GM21723 (cell line): ENCODE measurements around the gene ECT2.
"Not testable (repeated sequence)": the region's sequence is repeated elsewhere in the genome, so short reads cannot be mapped to it uniquely, and the experiment has no call there.

Experiments
- ATAC-seq: cut with Tn5 transposase; IDR thresholded peaks from one replicate; pipeline ENCODE4 v1.9.1; 2021; ENCODE audit warnings: mild to moderate bottlenecking, moderate library complexity; ENCODE audit not compliant: unreplicated experiment

ECT2 gene

GRCh38 chr3:172735014-172735413 is 15.5 kb upstream of the ECT2 start:
- no peak for ATAC-seq

DNA sequence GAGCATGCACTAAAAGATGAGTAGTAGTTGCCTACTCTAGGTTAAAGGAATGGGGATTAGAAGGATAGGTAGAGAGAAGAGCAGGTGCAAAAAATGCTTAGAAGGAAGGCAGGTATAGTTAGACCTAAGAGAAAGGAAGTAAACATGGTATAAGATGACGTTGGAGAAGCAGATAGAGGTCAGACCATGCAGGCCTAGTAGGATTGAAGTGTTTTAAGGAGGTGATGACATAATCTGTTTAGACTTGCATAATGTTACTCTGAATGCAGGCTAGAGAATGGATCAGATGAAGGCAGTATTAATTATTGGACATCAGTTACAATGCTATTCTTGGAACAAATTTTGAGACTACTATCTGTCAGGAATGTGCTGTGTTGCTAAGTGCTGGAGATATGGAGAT is 11.1 kb upstream of the ECT2 start:
- no peak for ATAC-seq

- no peak for ATAC-seq
Measured at GRCh38 chr3:172746475-172746874, 4.1 kb upstream of the ECT2 start.

- no peak for ATAC-seq
Measured at GRCh38 chr3:172749230-172749965, 1.1 kb upstream of the ECT2 start.

DNA sequence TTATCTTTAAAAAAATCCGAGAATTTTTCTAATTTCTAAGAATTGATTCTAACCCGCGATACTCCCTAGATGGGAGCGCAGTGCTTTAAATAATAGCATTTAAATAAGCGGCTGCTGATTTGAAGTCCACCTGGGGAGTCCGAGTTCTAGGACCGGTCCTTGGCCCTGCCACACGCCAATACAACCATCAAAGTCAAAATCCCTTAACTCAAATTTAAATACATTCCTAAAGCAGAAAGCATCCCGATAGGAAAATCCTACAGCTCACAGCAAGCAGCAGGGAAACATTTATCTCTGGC is 508 bp upstream of the ECT2 start:
- ATAC-seq: peak; percentile 3

DNA sequence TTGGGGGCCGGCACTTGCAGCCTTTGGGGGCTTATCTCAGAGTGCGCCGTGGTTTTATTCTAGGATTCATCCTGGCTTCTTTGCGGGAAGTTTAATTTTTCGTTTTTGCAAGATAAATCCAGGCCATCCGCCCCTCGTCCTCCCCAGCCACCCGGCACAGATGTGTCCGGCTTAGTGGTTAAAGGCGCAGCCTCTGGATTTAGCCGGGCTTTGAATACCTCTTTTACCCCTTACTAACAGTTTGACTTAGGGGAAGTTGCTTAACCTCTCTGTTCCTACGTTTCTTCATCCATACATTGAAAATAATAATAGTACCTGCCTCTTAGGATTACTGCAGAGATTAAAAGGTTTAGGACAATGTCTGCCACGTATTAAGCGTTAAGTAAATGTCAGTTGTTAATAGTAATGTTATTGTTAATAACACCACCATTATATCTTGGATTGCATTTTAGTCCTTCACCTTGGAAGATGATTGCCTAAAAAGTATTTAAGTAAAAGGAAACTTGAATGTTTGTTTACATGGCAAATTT is 714 bp downstream of the ECT2 start:
- ATAC-seq: peak; percentile 25

GRCh38 chr3:172752651-172753050 is 2.1 kb downstream of the ECT2 start:
- ATAC-seq: no peak

GRCh38 chr3:172753125-172753524 is 2.6 kb downstream of the ECT2 start:
- no peak for ATAC-seq

DNA sequence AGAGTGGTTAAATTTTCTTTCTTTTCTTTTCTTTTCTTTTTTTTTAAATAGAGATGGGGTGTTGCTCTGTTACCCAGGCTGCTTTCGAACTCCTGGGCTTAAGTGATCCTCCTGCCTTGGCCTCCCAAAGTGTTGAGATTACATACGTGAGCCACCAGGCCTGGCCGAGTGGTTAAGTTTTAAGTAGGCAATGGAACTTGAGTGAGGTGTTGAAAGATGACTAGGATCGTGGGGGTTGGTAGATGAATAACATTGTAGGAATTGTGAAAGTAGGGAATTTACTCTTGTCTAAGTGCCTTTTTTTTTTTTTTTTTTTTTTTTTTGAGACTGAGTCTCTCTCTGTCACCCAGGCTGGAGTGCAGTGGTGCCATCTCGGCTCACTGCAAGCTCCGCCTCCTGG is 9.9 kb downstream of the ECT2 start:
- ATAC-seq: not testable (repeated sequence)

DNA sequence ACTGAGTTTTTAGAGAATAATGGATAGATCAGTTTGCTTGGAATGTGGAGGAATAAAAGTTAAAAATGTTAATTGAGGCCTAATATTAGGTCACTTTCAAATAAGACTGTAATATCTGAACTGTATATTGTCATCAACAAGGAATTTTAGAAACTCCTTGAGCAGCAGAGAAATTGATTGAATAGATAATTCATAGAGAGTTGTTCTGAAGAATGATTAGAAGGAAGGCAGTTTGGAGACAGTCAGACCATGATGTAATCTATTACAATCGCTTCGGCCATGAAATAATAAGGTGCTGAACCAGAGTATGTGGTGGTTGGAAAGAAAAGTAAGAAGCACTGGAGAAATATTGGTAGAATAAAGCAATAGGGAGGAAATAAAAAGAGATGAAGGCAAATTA is 15.7 kb downstream of the ECT2 start:
- no peak for ATAC-seq

DNA sequence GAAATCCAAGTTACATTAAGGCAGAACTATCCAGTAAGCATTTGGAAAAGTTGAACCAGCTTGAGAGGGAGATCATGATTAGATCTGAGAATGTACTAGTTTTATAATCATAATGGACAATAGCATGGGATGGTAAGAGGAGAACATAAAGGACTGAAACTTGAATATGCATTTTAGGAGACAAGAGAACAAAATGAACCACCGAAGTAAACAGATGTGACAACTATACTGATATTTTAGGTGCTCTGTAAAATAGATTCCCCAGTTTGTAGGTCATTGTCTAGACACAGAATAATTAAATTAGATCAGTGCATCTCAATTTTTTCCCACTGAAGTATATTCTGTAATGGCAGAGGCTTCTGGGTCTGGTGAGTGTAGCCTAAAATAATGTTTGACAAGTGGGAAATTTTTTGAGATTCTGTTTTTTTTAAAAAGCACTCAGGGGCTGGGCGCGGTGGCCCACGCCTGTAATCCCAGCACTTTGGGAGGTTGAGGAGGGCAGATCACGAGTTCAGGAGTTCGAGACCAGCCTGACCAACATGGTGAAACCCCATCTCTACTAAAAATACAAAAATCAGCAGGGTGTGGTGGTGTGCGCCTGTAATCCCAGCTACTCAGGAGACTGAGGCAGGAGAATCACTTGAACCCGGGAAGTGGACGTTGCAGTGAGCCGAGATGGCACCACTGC is 16.3 kb downstream of the ECT2 start:
- ATAC-seq: no peak

- ATAC-seq: no peak
Measured at GRCh38 chr3:172770382-172770781, 19.9 kb downstream of the ECT2 start.

DNA sequence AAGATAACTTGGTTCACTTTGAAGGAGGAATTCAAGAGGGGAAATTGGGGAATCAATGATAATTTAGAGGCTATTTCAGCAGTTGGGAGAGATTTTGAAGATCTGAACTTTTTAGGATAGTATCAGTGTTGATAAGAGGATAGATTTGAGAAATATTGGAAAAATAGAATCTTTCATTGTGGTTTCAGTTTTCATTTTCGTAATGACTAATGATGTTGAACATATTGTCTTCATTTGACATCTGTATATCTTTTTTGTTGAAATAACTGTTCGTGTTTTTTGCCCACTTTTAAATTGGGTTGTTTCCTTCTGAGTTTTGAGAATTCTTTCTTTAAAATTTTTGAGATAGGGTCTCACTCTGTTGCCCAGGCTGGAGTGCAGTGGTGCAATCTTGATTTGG is 21.1 kb downstream of the ECT2 start:
- ATAC-seq: no peak

GRCh38 chr3:172776049-172776717 is 25.7 kb downstream of the ECT2 start:
- no peak for ATAC-seq

- no peak for ATAC-seq
Measured at GRCh38 chr3:172777901-172778300, 27.4 kb downstream of the ECT2 start.

DNA sequence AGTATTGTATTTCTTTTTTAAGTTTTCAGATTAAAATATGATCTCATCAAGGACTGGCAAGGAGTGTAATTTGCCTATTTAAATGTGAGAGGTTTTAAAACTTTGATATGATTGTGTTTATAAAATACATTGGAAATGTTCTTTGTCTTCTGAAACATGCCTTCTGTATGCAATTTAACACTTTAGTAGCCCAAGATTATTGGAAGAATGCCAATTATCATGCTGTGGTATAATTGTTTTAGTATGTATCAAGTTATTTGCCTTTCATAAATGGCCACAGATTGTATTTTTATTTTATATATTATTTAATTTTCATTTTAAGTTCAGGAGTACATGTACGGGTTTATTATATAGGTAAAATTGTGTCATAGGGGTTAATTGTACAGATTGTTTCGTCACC is 31.7 kb downstream of the ECT2 start:
- no peak for ATAC-seq

GRCh38 chr3:172786036-172786435 is 35.5 kb downstream of the ECT2 start:
- ATAC-seq: no peak

DNA sequence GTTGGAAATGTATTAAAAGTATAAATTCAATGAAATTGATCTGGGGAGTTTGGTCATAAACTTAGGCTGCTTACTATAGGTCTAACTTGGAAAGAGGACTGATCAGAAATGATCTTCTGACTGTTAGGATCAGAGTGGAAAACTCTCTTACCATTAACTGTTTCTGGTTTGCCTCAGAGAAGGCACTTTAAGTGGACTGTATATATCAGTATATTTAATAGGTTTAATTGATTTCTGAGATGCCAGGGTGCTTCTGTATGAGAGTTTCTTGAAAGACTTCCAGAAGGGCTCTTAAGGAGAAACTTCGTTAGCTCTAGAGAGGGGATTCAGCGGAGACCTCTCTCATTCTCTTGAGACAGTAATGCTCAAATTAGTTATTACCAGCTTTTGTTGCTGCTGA is 36.5 kb downstream of the ECT2 start:
- no peak for ATAC-seq

DNA sequence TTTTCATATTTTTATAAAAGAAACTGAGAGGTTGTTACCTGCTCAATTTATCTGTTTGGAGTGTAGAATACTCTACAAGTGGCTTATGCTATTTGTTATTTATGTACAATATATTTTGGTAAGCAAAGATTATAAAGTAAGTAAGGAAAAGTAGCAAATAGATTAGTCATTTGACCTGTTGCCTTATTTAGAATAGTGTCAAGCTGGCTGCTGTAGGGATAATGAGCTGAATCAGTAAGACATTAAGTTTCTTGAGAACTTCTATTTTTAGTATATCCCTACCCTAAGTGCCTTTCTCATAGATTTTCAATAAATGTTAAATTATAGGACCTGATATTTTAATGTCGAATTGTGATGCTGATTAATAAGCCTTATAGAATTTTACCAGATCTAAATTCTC is 37.2 kb downstream of the ECT2 start:
- no peak for ATAC-seq

DNA sequence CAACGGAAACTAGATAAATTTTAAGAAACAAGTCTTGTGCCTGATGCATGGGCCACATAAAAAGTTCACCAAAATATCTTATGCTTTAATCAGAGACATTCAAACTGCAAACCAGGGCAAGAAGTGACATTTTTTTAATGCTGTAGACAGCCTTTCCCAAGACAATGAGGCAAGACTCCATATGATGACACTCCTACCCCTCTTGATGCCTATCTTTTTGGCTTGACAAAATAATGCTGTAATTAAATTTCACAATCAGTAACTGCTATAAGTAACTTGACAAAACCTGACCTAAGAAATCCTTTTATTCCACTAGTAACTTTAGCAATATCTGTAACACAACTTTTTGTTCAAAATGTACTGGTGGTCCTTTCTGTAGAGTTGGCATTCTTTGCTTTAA is 48.7 kb downstream of the ECT2 start:
- ATAC-seq: no peak

GRCh38 chr3:172800156-172800555 is 49.6 kb downstream of the ECT2 start:
- ATAC-seq: no peak

DNA sequence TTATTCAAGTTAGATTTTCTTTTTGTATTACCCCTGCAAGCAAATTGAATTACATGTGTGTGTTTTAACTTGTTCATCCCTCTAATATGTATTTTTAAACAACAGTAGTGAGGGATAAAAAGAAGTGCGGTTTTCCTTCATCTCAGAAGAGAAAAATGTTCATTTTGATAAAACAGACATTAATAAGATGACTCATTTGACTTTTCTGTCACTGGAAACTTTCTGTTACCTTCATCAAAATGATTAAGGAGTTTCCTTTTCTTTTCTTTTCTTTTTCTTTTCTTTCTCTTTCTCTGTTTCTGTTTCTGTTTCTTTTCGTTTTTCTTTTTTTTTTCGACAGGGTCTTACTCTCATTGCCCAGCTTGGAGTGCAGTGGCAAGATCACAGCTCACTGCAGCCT is 53.0 kb downstream of the ECT2 start:
- ATAC-seq: no peak
